GM19455 (cell line): ENCODE data around the gene DUSP5.

ENCODE experiments used
- ATAC-seq: cut with Tn5 transposase; IDR thresholded peaks from one replicate; pipeline ENCODE4 v1.9.1; 2021; ENCODE audit not compliant: unreplicated experiment

Gene DUSP5

DNA sequence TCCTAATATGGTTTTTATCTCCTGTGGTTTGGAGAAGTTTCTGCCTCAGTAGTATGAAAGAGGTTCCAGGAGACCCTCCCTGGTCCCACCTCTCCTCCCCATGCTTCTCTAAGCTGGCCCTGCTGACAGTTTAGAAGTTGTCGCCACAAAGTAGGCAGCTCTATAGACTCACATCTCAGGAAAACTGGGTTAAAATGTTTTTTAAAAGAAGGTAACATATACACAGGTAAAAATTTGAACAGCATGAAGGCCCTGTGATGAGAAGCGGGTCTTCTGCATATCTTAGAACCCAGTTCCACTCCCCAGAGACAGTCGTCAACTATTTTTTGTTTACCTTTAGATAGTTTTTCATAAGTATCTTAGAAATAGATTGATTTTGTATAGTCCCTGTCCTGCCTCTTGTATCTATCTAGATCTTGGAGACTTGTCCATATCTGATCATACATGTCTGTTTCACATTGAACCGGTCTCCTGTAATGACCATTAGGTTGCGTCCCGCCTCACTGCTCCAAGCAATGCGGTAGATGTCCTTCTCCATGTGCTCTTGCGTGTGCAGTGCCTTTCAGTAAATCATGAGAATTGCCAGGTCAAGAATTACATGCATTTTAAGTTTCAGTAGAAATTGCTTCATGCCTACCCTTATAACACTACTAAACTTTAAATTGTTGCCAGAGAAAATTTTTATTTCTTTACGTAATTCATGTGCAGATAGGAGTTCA is 2.2 kb downstream of the DUSP5 start:
- ATAC-seq = no peak

DNA sequence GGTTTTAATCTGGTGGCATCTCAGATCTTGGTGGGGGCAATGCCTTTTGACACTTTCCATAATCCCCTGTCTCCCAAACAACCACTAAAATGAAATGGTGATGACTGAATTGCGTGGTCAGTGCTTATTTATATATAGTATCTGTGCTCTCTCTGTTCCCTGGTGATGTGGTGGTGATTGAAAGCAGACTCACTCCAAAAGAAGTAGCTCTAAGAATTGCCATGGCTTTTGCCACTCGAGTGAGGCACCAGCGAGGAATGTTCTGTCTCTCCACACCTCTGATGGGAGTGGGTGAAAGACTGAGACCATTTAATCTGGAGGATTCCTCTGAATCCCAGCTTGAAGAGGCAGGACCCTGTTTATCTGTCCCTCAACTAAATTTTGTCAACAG is 2.8 kb downstream of the DUSP5 start:
- ATAC-seq = no peak

DNA sequence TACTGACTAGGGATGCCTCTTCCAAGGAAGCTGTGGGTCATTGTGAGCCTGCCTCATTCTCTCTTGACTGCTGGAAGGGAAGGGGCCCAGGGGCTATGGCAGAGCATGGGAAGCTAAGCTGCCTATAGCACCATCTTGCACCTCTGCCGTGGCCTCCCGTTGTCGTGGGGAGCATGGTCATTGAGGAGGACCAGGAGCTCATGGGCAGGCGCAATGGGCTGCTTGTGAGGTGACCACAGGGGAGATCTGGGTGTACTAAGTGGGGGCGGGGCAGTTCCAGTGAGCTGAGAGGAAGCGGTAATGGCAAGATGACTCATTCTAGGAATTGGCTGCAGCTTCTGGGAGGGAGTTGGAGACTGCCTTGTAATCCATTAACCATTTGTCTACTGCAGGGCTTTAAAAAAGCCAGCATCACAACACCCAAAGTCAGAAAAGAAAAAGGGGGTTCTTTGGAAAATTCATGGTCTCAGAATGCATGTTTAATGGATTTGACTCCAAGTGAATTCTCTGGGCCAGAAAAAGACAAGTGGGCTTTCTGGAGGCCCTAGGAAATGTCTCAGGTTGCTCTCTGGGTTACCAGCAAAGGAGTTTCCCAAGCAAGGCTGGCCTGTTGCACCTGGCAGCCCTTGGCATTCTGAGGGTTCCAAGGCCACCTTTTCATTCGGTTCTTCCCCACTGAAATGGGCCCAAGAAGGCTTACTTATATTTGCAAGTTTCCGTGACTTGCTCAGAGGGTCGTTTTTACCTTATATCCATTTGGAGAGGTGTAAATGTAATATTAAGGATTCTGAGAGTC is 3.6 kb downstream of the DUSP5 start:
- ATAC-seq = no peak

DNA sequence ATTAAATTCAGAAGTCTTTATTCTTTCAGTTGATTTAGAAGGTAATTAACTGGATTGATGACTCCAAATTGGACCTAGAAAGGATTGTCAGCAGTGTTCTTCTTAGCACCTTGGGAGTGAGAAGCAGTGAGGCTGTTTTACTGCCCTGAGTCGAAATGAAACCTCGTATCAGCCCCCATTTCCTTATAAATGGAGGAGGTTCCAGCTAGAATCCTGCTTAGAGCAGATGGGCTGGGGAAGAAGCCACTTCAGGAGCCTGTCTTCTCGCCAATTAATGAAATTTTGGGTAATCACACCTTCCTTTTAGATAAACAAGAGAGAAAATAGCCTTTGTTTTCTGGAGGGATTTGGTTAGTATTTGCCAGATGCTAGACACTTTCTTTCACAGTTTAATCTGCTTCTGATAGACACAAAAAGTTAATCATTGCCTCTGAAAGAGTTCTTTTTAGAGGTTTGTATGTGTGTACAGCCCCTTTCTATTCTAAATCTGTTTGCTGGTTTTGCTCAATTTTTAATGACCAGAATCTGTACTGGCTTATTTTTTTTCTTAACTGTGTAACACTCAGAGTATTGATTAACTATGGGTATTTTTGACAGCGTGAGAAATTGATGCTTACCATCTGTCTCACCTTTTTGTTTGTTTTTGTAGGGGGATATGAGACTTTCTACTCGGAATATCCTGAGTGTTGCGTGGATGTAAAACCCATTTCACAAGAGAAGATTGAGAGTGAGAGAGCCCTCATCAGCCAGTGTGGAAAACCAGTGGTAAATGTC is 4.6 kb downstream of the DUSP5 start:
- ATAC-seq = no peak

DNA sequence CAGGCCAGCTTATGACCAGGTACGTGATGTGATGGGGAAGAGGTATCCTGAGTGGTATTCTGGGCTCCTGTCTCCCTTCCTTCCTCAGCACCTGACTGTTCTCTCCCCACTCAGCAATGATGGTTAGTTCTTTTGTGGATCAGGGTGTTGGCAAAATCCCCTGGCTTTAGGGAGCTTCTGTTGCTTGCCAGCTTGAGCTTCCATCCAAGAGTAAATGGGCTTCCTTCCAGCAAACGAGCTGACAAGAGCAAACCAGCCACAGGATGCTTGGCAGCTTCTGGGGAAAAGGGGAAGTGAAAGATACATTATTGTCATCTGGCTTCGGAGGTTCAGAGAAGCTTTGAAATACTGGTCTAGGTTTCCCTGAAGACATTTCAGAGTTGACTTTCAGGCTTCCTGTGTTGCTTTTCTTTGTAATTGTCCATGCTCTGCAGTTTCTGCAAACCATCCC is 5.2 kb downstream of the DUSP5 start:
- peak; percentile 28 for ATAC-seq

DNA sequence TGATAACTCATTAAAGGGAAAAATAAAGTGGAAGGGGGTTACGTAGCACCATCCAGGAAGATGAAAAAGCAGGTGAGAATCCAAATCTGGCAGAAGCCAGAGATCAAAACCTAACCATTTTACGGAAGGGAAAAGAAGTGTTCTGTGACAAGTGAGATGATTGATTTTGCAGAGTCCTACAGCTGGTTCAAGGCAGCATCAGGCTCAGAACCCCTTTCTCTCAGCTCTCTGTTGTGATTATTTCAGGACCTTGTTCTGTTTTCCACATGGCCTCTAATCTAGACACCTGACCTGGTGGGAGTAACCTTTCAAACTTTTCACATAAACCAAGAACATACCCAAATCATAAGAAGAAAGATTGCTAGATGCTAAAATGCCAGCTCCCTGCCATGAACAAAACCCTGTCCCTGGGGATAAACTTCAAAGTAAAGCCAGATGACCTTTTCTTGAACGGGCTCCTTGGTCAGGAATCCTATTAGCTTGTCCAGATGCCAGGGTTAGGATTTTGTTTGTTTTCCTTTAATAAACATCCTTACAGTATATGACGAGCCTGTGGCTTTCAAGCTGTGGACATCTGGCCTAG is 5.9 kb downstream of the DUSP5 start:
- no peak for ATAC-seq

DNA sequence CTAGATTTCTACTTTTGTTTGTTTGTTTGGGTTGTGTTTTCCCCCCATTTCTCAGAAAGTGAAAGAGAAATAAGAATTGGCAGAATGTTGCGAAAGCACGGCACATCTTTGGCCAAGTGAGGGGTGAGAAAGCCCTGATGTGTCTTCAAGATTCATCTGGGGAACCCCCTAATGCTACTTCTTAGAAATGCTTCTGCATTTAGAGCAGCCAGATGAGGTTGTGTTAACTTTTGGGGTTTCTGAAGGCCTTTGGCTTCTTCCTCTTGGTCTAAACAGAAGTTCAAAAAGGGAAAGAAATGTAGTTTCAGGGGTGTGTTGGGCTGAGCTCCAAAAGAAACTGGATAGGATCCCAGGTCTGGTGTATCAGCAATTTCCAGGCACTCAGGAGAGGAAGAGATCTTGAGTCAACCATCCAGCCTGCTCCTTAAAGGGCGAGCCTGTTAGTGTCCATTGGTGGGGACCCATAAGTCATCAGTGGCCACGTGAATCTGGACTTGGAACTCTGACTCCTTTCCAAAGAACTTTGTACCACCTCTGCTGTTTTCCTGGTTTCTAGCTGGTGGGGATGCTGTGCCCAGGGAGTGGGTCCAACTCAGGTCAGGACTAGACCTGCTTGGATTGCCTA is 6.5 kb downstream of the DUSP5 start:
- peak; percentile 74 for ATAC-seq

DNA sequence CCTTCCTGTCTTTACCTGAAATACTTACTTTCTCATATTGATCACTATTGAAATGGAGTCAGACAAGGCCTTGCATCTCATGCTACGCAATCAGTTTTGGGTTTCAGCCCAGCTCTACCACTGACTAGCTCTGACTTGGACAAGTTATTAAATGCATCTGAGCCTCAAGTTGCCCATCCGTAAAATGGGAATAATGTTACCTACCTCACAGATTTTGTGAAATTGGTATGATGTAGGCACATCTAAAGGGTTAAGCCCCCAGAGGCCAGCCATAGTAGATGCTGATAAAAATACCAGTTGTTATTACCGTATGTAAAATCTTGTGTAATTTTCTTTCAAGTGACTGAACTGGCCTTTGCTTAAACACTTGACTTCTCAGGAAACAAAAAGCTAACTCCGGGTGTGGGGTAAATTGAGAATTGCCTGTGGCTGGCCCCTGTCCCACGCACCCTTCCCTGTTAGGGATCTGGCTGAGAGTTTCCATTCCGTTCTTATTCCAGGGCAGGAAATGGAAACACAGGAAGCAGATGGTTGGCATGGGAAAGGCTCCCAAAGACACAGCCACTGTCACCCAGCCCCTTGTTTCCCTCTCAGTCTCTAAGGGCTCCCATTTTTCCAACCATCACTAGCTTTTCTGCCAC is 7.5 kb downstream of the DUSP5 start:
- ATAC-seq = no peak

DNA sequence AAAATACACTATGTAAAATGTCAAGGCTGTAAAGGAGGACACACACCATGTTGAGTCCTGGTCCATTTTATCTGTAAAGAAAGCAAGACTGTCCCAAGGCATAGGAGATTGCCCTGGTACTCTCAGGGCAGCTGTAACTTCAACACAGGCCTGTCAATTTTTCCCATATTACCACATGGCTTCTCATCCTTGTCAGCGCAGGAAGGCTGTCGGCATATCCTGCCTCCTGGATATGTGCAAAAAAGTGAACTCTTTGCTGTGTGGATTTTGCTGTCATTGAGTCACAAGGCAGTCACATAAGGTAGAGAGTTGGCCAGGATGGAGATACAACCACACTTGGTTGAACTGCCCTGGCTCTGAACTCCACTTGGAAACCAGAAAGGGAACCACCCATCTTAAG is 8.7 kb downstream of the DUSP5 start:
- no peak for ATAC-seq

DNA sequence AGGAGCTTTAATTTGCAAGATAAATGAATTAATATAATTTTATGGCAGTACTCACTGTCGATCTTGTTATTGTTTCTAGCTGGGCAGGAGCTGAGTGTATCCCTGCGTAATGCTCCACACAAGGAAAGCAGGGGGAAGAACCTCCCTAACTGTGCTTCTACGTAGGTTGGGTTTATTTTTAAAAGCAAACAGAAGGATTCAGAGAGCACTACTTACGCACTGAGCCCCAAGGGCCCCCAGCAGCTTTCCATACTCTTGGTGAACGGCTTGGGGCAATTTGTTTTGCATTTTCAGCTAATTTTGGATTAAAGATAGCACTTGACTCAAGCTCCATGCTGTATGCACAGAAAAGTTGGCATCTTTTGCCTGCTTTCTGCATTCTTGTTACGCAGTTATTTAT is 9.6 kb downstream of the DUSP5 start:
- ATAC-seq = no peak

DNA sequence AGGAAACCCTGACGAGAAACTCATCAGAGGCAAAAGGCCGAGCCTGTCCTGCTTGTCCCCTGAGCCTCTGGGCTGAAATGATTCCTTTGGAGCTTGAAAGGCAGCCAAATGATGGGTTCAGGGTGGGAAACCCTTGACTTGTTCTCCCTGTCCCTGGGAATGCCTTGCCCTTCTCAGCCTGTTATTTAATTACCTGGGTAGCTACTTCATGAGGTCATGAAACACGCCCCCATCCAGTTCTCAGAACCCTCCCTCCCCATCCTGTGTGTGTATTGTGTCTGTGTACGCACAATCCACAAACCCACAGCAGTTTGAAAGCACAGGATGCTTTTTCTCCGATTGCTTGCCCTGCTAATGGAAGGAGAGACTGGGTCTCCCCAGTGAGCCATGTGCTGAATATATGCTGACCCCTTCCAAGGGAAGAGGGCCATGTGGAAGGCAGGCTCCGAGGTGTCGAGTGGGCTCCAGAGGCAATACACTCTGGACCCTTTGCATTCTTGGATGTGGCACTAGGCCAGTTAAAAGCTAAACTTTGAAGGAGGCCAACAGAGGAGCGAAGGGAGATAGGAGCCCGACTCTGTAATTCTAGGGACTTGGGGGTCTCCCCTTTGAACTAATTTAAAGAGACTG is 10.6 kb downstream of the DUSP5 start:
- ATAC-seq = no peak

DNA sequence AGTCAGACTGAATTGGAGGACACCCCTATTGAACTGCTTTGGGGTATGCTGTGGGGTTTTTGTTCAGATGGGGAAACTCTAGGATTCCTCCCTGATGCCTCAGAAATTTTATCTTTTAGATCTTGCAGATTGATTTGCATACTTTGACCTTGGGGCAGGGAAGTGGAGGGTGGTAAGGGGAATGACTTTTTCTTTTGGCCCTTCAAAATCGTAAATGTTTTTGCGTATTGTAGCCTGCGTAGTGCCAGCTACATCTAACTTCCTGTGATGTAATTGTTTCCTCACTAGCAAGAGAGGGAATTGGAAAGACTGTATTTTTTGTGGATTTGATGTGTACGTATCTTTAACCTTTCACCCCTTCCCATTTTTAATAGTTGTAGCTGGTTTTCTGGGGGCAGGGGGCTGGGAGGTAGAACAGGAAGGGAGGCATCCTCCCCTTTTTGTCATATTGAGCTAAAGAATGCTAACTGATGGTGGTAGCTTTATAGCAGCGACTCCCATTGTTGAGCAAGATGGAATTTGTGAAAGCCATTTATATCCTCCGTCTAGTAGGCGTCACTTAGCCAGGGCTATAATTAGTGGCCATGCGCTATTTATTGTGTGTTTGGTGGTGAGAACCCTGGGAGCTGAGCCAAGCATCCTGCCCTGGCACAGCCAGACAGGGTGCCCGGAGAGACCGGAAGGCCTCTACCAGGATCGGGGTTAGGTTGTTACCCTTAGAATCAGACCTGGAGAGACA is 11.3 kb downstream of the DUSP5 start:
- ATAC-seq = no peak

DNA sequence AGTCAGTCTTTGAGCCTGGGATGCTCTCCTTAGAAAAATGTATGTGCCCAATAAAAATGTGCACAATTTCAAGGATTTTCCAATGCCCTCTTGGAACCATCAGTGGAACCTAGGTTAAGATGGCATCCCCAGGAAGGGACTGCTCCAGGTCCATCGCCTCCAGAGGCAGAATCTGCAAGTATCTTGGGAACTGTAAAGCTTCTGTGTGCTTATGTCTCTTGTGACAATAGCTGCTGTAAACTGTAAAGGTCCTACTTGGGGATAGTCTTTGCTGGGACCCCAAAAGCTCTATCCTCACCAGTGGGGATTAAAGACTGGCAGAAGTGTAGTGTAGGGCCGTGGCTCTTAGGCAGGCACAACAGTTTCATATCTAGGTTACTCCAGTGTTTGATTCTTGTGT is 11.9 kb downstream of the DUSP5 start:
- ATAC-seq = no peak

DNA sequence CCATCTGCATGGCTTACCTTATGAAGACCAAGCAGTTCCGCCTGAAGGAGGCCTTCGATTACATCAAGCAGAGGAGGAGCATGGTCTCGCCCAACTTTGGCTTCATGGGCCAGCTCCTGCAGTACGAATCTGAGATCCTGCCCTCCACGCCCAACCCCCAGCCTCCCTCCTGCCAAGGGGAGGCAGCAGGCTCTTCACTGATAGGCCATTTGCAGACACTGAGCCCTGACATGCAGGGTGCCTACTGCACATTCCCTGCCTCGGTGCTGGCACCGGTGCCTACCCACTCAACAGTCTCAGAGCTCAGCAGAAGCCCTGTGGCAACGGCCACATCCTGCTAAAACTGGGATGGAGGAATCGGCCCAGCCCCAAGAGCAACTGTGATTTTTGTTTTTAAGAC is 12.4 kb downstream of the DUSP5 start:
- ATAC-seq = no peak

DNA sequence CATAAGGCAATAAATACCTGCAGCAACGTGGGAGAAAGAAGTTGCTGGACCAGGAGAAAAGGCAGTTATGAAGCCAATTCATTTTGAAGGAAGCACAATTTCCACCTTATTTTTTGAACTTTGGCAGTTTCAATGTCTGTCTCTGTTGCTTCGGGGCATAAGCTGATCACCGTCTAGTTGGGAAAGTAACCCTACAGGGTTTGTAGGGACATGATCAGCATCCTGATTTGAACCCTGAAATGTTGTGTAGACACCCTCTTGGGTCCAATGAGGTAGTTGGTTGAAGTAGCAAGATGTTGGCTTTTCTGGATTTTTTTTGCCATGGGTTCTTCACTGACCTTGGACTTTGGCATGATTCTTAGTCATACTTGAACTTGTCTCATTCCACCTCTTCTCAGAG is 13.0 kb downstream of the DUSP5 start:
- ATAC-seq = no peak

DNA sequence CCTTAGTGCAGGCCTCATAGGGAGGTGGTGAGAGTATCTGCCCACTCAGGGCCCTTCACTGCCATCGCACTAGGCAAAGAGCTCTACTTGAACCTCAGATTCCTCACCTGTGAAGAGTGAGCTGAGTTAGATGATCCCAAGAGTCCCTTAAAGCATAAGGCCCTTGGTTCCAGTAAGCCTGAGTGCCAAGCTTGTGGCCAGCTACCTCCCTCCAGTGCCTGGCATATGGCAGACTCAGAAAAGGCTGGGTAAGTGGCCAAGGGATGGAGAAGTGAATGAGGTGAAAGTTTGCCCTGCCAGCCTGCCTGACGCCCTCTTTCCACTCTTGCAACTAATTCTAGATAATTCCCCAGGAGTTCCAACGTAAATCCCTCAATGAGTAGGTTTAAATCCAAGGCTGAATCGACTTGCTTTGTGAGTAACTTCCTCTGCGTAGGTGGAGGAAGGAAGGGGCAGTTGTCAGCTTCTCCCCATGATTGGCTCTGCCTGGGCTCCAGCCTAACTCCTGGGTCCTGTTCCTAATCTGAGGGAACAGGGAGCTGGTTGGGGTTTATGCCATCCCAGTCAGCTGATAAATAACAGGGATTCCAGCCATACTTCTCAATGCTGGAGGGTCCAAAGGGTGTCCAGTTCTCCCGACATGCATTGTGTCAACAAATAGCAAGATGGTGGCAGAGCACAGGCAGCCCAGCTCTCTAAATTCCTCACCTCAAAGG is 14.2 kb downstream of the DUSP5 start:
- ATAC-seq = no peak

DNA sequence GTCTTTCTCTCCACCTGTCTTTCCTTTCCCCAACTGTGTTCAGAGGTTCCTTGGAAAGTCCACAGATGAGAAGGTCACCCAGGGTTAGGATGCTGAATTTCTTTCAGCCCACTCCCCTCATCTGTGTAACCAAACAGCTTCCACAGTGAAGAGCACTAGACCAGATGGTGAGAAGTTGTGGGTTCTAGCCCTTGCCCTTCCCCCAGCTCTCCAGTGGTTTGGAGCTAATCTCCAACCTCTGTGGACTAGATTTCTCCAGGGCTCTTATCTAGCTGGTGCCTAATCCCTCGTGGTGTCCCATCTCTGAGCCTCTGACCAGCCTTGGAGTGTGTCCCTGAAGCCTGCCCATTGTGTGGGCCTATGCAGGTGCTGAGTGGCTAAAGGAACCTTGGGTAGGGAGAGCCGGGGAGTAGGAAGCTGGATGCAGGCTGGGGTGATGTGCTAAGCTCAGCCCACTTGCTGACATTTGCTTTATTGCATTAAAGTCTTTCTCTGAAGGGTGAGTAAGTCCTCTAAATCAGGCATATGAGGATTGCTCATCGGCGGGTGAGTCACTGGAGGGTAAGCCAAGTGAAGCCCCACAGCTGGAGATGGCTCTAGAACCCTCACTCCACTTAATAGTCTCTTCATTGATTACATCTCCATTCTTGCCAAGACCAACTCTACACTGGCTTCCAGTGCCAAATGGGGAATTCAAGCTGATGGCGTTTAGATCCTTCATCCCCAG is 14.9 kb downstream of the DUSP5 start:
- no peak for ATAC-seq

DNA sequence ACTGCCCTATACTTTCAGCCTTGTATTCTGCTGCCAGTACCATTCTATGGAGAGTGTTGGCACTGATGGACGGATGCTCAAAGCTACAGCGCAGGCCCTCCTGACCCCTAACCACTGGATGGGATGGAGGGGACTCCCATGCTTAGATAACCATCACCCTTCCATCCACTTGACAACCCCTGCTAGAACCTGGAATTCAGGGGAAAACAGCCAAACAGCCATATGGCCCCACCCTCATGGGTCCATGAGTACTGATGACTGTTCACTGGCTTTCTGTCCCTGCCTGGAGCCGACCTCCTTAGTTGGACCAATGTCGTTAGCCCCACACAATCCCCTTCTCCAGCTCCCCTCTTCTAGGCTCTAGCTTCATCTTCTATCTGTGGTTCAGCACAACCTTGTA is 16.2 kb downstream of the DUSP5 start:
- ATAC-seq = no peak
